ENCODE results near the gene MTF2. TPM values are rescaled to one million over a fixed set of nuclear protein-coding genes. Genes with fewer than 3 reads are reported as not detected.

The MTF2 gene
- total RNA-seq, 1 experiment from 2014 or later: 110 TPM

GRCh38 chr1:93056649-93057048 is 22.4 kb upstream of the MTF2 start:
- Histone ChIP-seq H3K4me1 (ENCODE audit: insufficient read depth, low read length) (no peaks in the 10 kb centered on the region), H2BK12ac (ENCODE audit: insufficient read length, low read depth, low read length) (no peak overlapping the region), H3K18ac (ENCODE audit: insufficient read length, low read depth, low read length) (no peak overlapping the region), H3K27ac (ENCODE audit: insufficient read length, low read depth, low read length) (no peak overlapping the region), H2AFZ (ENCODE audit: low read length) (no peak overlapping the region), H2BK120ac (ENCODE audit: low read depth, low read length, poor library complexity, severe bottlenecking) (no peak overlapping the region), H2BK15ac (ENCODE audit: low read depth, low read length) (no peak overlapping the region), H3K23me2 (ENCODE audit: insufficient read length, low read depth, low read length, poor library complexity, severe bottlenecking) (no peaks in the 10 kb centered on the region), H3K4ac (ENCODE audit: low read depth, low read length) (no peak overlapping the region), H3K9me3 (ENCODE audit: control insufficient read depth, low read depth, low read length) (no peaks in the 10 kb centered on the region), H3K56ac (ENCODE audit: insufficient read length, low read depth, low read length) (no peak overlapping the region), H3K14ac (ENCODE audit: insufficient read depth, low read length) (no peak overlapping the region), H3K27me3 (ENCODE audit: insufficient read depth, low read length) (no peaks in the 10 kb centered on the region), H3K23ac (ENCODE audit: insufficient read length, low read depth, low read length) (no peak overlapping the region), H2BK5ac (ENCODE audit: insufficient read length, low read length) (no peak overlapping the region), H3K79me2 (ENCODE audit: insufficient read depth, low read length) (0 out of 2 replicates have a peak, but pooled peaks cover 1% of the 10 kb centered on the region), H3T11ph (ENCODE audit: low read length) (no peak overlapping the region), H4K8ac (replicated peaks; ENCODE audit: insufficient read length, low read depth, low read length) (no peak overlapping the region), H2AK5ac (ENCODE audit: insufficient read length, low read length) (no peak overlapping the region), H4K5ac (ENCODE audit: insufficient read length, low read depth, low read length) (no peak overlapping the region), H2BK20ac (ENCODE audit: low read depth, low read length, poor library complexity, severe bottlenecking) (no peak overlapping the region), H4K91ac (ENCODE audit: insufficient read length, low read depth, low read length) (no peak overlapping the region), H3K9ac (ENCODE audit: extremely low read depth, insufficient read length, low read length) (no peak overlapping the region), H4K20me1 (ENCODE audit: control insufficient read depth, insufficient read depth, insufficient read length) (no peaks in the 10 kb centered on the region), H3K4me2 (ENCODE audit: insufficient read depth, insufficient read length, low read length) (no peak overlapping the region), H3K79me1 (ENCODE audit: insufficient read depth, low read depth, low read length, poor library complexity, severe bottlenecking) (no peaks in the 10 kb centered on the region)
- H3K4me1 Mint-ChIP-seq: peaks cover 3% of the 10 kb centered on the region in 2 experiments; a peak in 2 of 4 replicates
- 0 out of 2 replicates have a peak, but pooled peaks cover 3% of the 10 kb centered on the region for H3K27me3 Mint-ChIP-seq (ENCODE audit: low read depth)
- H3K27ac Mint-ChIP-seq: no peak overlapping the region
- no peak overlapping the region for H3K4me3 Mint-ChIP-seq
- TF ChIP-seq, protein P1, sequence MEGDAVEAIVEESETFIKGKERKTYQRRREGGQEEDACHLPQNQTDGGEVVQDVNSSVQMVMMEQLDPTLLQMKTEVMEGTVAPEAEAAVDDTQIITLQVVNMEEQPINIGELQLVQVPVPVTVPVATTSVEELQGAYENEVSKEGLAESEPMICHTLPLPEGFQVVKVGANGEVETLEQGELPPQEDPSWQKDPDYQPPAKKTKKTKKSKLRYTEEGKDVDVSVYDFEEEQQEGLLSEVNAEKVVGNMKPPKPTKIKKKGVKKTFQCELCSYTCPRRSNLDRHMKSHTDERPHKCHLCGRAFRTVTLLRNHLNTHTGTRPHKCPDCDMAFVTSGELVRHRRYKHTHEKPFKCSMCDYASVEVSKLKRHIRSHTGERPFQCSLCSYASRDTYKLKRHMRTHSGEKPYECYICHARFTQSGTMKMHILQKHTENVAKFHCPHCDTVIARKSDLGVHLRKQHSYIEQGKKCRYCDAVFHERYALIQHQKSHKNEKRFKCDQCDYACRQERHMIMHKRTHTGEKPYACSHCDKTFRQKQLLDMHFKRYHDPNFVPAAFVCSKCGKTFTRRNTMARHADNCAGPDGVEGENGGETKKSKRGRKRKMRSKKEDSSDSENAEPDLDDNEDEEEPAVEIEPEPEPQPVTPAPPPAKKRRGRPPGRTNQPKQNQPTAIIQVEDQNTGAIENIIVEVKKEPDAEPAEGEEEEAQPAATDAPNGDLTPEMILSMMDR (conservative IDR thresholded peaks at IDR 0.05): 0 out of 3 replicates have a peak, but pooled peaks have one; percentile 2
- no peaks in the 10 kb centered on the region for H3K36me3 Mint-ChIP-seq (ENCODE audit: insufficient read depth in 1 of 3, low read depth in 3 of 3)
- DNase-seq: no peak
- WGBS (ENCODE audit: extremely low coverage, insufficient read length, low lambda C conversion rate): no CpG with 5 or more reads among the region's 2 CpGs
- no peaks in the 10 kb centered on the region for H3K9me3 Mint-ChIP-seq
